NCI-H1092 treated with DMSO at 0.1 percent for 48 hours (cell line): ENCODE data around the gene HNMT.
"Not testable (repeated sequence)": the region's sequence is repeated elsewhere in the genome, so short reads cannot be mapped to it uniquely, and the experiment has no call there.

Source experiments
- DNase-seq: peaks from one replicate; lab custom pipeline; 2025; lab: John Stamatoyannopoulos, UW

Gene HNMT

DNA sequence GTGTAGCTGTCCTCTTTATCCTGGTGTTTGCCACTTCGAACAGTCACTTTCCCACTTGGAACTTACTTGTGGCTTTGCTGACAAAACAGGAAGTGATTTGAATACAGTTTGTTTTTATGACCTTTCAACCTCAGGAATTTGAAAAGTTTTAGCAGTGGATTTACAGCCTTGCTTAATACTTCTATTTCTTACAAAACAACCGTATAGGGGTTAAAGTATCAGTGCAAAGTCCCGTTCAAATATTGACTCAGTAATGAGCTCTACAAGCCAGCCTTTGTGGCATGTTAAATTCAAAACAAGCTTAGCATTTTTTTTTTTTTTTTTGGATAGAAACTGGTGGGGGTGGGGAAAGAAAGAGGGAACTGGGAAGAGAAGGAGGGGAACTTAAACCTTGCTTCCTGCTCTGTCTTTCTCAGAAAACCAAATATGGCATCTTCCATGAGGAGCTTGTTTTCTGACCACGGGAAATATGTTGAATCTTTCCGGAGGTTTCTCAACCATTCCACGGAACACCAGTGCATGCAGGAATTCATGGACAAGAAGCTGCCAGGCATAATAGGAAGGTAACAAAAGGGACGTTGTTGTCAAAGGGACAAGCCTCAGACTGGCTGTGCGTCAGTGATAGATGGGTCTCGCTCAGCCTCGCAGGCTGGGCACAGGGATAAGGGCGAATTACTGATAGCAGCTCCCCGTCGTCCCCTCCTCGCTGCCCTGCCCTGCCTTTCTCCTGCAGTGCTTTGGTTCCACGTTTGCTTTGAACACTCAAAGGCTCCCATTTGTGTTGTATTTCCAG, at the start of gene HNMT:
Gene HNMT, plus strand, starts transcription at position 408 of the 793 bp plus-strand sequence. Its CDS starts 19 bp downstream, at position 427.
- no peak for DNase-seq

GRCh38 chr2:137921105-137921880, 43.0 kb upstream of the HNMT start:
- DNase-seq, result no peak

DNA sequence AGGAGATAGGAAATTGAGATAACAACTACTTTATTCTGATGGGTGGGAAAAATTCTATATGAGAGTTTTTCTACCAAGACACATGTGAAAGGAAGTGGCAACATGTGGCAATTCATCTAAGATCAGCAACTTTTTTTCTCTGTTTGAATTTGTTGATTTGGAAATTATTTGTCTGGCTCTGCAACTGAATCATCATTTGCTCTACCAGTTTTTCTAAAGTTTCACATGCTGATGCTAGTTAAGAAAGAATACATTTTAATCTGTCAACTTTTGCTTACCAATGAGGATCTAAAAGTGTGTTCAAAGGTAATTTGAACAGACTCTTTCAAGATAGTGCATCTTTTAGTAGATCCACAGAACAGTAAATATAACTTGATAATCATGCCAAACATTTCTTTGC, 42.1 kb upstream of the HNMT start:
- not testable (repeated sequence) for DNase-seq

DNA sequence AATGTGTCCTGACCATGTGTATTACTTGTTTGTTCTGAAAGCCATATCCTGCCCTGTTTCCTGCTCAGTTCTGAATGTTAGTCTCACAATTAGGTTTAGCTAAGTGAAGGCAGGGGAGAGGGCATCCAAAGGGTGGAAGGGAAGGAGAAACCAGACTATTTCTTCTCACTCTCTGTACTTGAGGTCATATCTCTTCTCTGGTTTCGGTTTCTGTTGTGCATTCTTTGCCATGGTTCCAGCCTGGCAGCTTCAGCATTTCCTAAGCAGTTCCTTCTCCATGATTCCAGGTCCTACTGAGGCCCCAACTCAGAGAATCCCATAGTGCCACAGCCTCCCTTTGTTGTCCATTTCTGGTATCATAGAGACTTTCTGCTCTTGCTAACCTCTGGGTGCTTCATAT, 40.3 kb upstream of the HNMT start:
- DNase-seq, result no peak

DNA sequence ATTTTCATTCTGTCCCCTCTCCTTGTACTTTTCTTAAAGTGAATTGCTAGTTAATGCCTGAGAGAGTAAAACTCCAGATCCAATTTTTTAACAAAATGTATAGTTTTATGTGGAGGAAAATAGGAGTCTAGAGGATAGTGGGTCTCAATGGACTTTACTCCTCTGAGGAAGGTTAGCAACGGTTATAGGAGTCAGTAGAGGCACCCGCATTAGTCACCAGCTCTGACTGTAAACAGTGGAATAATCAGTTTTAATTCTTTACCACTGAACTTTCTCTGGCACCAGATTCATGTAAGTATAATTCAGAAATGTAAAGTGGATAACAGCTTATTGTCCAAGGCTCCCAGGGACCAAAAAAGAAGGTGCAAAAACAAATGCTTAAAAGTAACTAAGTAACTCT, 38.7 kb upstream of the HNMT start:
- DNase-seq, result no peak

DNA sequence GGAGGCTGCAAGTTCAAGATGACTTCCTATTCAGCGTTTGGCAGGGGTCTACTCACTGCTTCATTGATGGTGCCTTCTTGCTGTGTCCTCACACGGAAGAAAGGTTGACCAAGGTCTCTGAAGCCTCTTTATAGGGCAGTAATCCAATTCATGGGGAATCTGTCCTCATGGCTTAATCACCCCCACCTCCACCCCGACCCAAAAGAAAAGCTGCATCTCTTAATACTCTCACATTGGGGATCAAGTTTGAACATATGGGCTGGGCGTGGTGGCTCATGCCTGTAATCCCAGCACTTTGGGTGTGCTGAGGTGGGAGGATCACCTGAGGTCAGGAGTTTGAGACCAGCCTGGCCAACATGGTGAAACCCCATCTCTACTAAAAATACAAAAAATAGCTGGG, 36.4 kb upstream of the HNMT start:
- no peak for DNase-seq

GRCh38 chr2:137928547-137929518, 35.4 kb upstream of the HNMT start:
- DNase-seq, result no peak

- DNase-seq, result peak; percentile 40
These were observed 34.8 kb upstream of the HNMT start for GRCh38 chr2:137929519-137929916.

- peak; percentile 51 for DNase-seq
These were observed 34.1 kb upstream of the HNMT start for GRCh38 chr2:137930146-137930545.

GRCh38 chr2:137935591-137935990, 28.7 kb upstream of the HNMT start:
- DNase-seq, result no peak

- no peak for DNase-seq
These were observed 27.0 kb upstream of the HNMT start for GRCh38 chr2:137937246-137937645.

DNA sequence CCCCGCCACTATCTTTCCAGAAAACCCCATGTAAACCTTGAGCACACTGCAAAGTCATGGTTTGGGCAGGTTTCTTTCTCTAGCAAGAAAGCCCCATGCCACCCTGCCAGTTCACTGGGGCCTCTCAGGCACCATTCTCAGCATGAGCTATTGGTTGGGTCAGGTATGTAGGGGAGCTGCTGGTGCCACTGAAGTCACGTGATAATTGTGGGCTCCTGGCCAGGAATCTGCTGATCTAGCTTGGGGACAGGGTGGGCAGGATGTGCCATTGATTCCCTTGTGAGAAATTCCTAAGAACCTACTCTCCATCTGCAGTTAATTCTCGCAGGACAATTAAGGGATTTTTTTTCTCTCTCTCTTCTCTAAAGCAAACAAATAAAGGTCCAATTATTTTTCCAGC, 26.5 kb upstream of the HNMT start:
- DNase-seq, result no peak

DNA sequence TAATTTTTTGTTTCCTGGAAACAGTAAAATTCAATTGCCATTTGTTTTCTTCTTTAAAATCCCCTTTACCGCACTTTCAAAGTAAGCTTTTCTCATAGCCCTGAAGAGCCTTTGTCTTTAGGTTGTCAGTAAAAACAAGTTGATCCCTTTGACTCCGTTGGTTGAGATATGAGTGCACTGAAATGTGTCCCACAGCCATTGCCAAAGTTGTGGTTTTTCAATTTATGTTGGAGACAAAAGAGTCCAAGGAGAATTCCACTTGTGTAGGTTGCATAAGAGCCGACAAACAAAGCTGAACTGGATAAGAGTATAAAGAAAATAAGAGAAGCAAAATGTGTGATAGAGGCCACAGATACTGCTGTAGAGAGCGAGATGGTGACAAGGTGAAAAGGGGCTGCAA, 26.1 kb upstream of the HNMT start:
- DNase-seq, result no peak

- no peak for DNase-seq
These were observed 25.2 kb upstream of the HNMT start for GRCh38 chr2:137939026-137939425.

DNA sequence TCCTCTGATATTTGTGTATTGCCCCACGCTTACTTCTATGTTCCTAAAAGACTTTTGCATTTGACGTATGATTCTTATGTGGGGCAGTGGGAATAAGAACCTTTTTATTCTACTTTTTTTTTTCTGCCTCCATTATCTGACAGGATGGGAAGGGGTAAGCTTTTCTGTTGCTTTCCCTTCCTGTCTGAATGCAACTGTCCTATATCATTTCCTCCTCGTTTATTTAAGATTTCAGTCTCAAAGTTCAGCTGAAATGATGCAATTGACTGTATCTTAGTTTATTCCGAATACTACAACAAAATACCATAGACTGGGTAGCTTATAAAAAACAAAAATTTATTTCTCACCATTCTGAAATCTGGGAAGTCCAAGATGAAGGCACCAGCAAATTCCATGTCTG, 24.1 kb upstream of the HNMT start:
- no peak for DNase-seq

- DNase-seq, result no peak
These were observed 22.0 kb upstream of the HNMT start for GRCh38 chr2:137942037-137942832.

GRCh38 chr2:137942833-137943677, 21.2 kb upstream of the HNMT start:
- no peak for DNase-seq

GRCh38 chr2:137943678-137944347, 20.5 kb upstream of the HNMT start:
- no peak for DNase-seq

- DNase-seq, result no peak
These were observed 19.6 kb upstream of the HNMT start for GRCh38 chr2:137944714-137945113.

DNA sequence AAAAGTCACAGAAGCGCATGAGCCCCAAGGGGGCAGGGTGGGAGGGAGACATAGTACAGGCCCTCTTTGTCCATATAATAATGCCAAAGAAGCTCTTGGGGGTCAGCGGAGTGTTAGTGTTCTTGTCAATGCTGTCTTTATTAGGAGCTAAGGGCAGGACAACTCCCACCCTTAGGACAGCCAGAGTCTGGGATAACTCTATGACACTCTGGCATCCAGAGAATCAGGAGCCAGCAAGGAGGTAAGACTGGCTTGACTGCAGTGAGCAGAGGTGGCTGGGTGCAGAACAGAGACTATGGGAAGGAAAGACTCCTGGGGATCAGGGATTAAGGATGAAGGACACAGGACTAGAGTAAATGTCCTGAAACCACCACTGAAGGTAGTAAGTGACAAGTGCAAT, 19.0 kb upstream of the HNMT start:
- no peak for DNase-seq
